ENCODE measurements around the gene DGKG. TPM values are rescaled to one million over a fixed set of nuclear protein-coding genes. Genes with fewer than 3 reads are reported as not detected.

Gene DGKG
- total and polyA plus RNA-seq, 4 donors, result 2.1 to 13.7 (median 8.0) TPM

DNA sequence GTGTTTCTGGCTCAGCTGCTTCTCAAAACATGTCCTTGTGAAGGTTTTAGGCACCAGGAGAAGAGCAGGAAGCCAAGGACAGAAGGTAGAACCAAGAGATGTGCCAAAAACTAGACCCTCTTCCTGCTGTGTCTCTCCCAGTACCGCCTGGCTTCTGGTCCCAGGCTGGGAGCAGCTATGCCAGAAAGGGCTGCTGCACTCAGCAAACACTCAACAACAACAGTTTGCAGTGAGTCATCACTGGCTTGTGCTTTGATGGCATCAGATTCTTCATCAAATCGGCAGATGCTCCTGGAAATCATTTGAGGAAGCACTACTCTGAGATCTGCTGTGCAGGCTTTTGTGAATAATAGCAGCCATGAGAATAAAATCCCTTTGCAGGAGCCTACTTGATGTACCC is 63.2 kb downstream of the DGKG start:
- ATAC-seq (ENCODE audit: insufficient read depth, low FRiP score) (no peak), DNase-seq (no peak)
- Histone ChIP-seq H3K27me3 (ENCODE audit: control insufficient read depth in 3 of 3, insufficient read depth in 3 of 3, low read length in 2 of 3) (peaks cover 0 to 8% (median 0%) of the 10 kb centered on the region in 3 donors), H3K36me3 (ENCODE audit: control insufficient read depth in 4 of 4, insufficient read depth in 4 of 4, low read length in 4 of 4) (no peaks in the 10 kb centered on the region), H3K9me3 (ENCODE audit: control insufficient read depth in 4 of 4, insufficient read depth in 3 of 4, low read length in 3 of 4) (peaks cover 0 to 2% (median 0%) of the 10 kb centered on the region in 4 donors), H3K4me3 (no peak overlapping the region), H3K27ac (ENCODE audit: low read depth in 1 of 2, low read length in 1 of 2) (no peak overlapping the region), H3K9ac (ENCODE audit: insufficient read depth in 1 of 2, low read length in 2 of 2) (no peak overlapping the region), H3K4me1 (ENCODE audit: control insufficient read depth in 5 of 5, insufficient read depth in 5 of 5, low read length in 5 of 5) (no peaks in the 10 kb centered on the region)
- TF ChIP-seq, protein P1, sequence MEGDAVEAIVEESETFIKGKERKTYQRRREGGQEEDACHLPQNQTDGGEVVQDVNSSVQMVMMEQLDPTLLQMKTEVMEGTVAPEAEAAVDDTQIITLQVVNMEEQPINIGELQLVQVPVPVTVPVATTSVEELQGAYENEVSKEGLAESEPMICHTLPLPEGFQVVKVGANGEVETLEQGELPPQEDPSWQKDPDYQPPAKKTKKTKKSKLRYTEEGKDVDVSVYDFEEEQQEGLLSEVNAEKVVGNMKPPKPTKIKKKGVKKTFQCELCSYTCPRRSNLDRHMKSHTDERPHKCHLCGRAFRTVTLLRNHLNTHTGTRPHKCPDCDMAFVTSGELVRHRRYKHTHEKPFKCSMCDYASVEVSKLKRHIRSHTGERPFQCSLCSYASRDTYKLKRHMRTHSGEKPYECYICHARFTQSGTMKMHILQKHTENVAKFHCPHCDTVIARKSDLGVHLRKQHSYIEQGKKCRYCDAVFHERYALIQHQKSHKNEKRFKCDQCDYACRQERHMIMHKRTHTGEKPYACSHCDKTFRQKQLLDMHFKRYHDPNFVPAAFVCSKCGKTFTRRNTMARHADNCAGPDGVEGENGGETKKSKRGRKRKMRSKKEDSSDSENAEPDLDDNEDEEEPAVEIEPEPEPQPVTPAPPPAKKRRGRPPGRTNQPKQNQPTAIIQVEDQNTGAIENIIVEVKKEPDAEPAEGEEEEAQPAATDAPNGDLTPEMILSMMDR (IDR thresholded peaks at IDR 0.05; ENCODE audit: control extremely low read depth, extremely low read depth), result no peak
- WGBS, 2 donors, result 52 to 77% methylated on average over 2 of the region's 2 CpGs

DNA sequence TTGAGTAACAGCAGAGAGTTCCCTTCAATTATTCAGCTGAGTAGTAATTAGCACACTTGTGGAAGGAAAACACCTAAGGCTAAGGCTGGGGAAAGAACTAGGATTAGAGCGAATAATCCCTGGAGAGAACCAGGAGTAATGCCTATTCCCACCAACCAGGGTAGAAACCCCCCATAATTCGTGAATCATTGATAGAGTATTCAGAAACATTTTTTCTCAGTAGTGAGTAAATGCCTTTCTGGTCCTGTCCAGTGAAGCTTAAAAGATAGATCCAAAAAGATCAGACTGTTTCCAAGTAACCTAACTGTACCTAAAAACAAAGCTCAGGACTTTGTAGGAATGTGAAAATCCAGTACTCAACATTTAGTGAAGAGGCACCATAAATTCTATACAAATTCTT is 71.2 kb downstream of the DGKG start:
- Histone ChIP-seq H3K9ac (ENCODE audit: insufficient read depth in 1 of 2, low read length in 2 of 2) (no peak overlapping the region), H3K27me3 (ENCODE audit: control insufficient read depth in 3 of 3, insufficient read depth in 3 of 3, low read length in 2 of 3) (no peaks in the 10 kb centered on the region), H3K4me3 (no peak overlapping the region), H3K27ac (ENCODE audit: low read depth in 1 of 2, low read length in 1 of 2) (no peak overlapping the region), H3K9me3 (ENCODE audit: control insufficient read depth in 4 of 4, insufficient read depth in 3 of 4, low read length in 3 of 4) (peaks cover 0 to 2% (median 0%) of the 10 kb centered on the region in 4 donors), H3K36me3 (ENCODE audit: control insufficient read depth in 4 of 4, insufficient read depth in 4 of 4, low read length in 4 of 4) (no peaks in the 10 kb centered on the region), H3K4me1 (ENCODE audit: control insufficient read depth in 5 of 5, insufficient read depth in 5 of 5, low read length in 5 of 5) (peaks cover 0 to 14% (median 0%) of the 10 kb centered on the region in 5 donors)
- ATAC-seq (ENCODE audit: insufficient read depth, low FRiP score) (no peak), DNase-seq (no peak)
- WGBS, 2 donors, result 86 to 93% methylated on average over 2 of the region's 2 CpGs
- TF ChIP-seq, protein P1 (IDR thresholded peaks at IDR 0.05; ENCODE audit: control extremely low read depth, extremely low read depth), result no peak

DNA sequence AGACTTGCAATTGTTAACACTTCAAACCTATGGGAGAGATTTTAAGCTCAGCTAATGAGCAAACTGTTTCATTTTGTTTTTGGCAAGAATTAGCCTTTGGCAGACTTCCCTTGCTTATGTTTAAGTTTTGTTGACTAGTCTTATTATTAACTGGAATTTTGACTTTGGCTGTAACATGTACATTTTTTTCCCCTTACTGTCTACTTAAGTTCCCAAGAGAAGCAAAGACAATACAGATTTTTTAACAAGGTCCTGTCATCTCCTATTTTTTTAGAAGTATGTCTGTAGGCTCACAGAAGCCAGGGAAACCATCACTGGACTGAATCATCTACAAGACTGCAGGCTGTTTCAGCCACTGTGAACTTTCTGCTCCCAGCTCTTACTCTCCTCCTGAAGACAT is 74.3 kb downstream of the DGKG start:
- Histone ChIP-seq H3K9me3 (ENCODE audit: control insufficient read depth in 4 of 4, insufficient read depth in 3 of 4, low read length in 3 of 4) (no peaks in the 10 kb centered on the region), H3K9ac (ENCODE audit: insufficient read depth in 1 of 2, low read length in 2 of 2) (no peak overlapping the region), H3K27me3 (ENCODE audit: control insufficient read depth in 3 of 3, insufficient read depth in 3 of 3, low read length in 2 of 3) (no peaks in the 10 kb centered on the region), H3K4me1 (ENCODE audit: control insufficient read depth in 5 of 5, insufficient read depth in 5 of 5, low read length in 5 of 5) (peaks cover 0 to 14% (median 0%) of the 10 kb centered on the region in 5 donors), H3K27ac (ENCODE audit: low read depth in 1 of 2, low read length in 1 of 2) (no peak overlapping the region), H3K4me3 (no peak overlapping the region), H3K36me3 (ENCODE audit: control insufficient read depth in 4 of 4, insufficient read depth in 4 of 4, low read length in 4 of 4) (no peaks in the 10 kb centered on the region)
- TF ChIP-seq, protein P1 (IDR thresholded peaks at IDR 0.05; ENCODE audit: control extremely low read depth, extremely low read depth), result no peak
- no peak for ATAC-seq (ENCODE audit: insufficient read depth, low FRiP score)
- peak in 2 of 3 donors; percentile 54 to 57 for DNase-seq

DNA sequence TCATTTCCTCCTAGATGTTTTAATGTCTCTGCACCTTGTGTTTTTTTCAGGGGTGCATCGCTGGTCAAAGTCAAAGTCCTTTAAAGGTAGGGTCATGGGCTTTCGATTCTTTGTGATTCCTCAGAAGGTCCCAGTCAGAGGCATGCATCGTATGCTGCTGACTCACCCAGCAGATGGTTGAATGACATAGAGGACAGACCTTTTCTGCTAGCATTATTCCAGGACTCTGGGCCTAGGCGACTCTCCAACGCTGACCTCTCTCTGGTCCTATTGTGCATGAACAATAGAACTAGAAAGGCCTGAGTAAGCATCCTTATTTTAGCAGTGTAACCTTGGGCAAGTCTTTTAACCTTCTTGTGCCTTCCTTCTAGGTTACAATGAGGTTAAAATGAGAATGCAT is 75.9 kb downstream of the DGKG start:
- H3K9ac ChIP-seq (ENCODE audit: insufficient read depth in 1 of 2, low read length in 2 of 2), result no peak overlapping the region
- WGBS, 2 donors, result 89 to 93% methylated on average over 5 of the region's 5 CpGs
- H3K36me3 ChIP-seq (ENCODE audit: control insufficient read depth in 4 of 4, insufficient read depth in 4 of 4, low read length in 4 of 4), result no peaks in the 10 kb centered on the region

More for the DNA sequence above, 75.9 kb downstream of the DGKG start:
- TF ChIP-seq, protein P1 (IDR thresholded peaks at IDR 0.05; ENCODE audit: control extremely low read depth, extremely low read depth), result no peak
- ATAC-seq (ENCODE audit: insufficient read depth, low FRiP score) (no peak), DNase-seq (no peak)
- H3K4me1 ChIP-seq (ENCODE audit: control insufficient read depth in 5 of 5, insufficient read depth in 5 of 5, low read length in 5 of 5), result peaks cover 0 to 14% (median 0%) of the 10 kb centered on the region in 5 donors
- no peak overlapping the region for H3K27ac ChIP-seq (ENCODE audit: low read depth in 1 of 2, low read length in 1 of 2)
- no peaks in the 10 kb centered on the region for H3K27me3 ChIP-seq (ENCODE audit: control insufficient read depth in 3 of 3, insufficient read depth in 3 of 3, low read length in 2 of 3)
- H3K4me3 ChIP-seq, result no peak overlapping the region
- no peaks in the 10 kb centered on the region for H3K9me3 ChIP-seq (ENCODE audit: control insufficient read depth in 4 of 4, insufficient read depth in 3 of 4, low read length in 3 of 4)
